ENCODE measurements around the gene CATSPER3. TPM values are rescaled to one million over a fixed set of nuclear protein-coding genes. Genes with fewer than 3 reads are reported as not detected.

Gene CATSPER3
- total RNA-seq, 1 experiment from 2014 or later: 0.37 TPM

DNA sequence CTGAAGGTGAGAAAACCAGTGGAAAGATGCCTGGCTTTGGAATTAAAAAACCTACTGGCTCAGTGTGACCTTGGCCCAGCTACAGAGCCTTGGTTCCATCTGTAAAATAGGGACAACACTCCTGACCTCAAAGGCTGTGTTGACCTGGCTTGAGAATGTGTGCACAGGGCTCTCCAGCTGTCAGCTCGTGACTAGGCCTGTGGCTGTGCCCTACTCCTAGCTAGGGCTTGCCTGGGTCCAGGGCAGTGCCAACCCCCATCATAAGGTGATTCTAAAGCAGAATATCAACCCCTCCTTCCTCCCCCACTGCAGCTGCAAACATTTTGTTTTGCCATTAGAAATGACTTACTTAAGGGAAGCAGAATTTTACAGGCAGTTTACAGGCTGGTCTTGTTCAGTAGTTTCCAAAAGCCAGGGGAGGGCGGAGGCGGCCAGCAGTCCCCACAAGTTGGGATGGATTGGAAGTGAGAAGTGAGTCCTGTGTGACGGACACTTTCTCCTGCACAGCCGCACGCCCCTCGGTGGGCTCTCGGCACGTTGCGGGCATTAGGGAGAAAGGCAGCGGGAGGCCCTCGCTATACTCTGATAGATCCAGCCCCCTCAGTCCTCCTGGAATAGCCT lies 59.0 kb downstream of the CATSPER3 start:
- ATAC-seq (no peak), DNase-seq (ENCODE audit: low spot score) (no peak)
- ChIA-PET POLR2A (no interaction called here), CTCF (interaction anchor here (0.5 to 3.6 kb wide), 5 partner anchors 110 to 191 kb away, joined by 3 to 11 read pairs (median 4); no protein-coding TSS in a partner anchor)
- H3K4me3 Mint-ChIP-seq: peak overlapping the region; percentile 54; the same call in 1 of the 2 replicates
- peaks cover 85% of the 10 kb centered on the region for H3K27me3 Mint-ChIP-seq (ENCODE audit: low read depth)
- TF ChIP-seq IRF2 (CRISPR knock-in tag; IDR thresholded peaks at IDR 0.05; ENCODE audit: borderline replicate concordance, low read depth): no peak
- TF ChIP-seq, protein P1, sequence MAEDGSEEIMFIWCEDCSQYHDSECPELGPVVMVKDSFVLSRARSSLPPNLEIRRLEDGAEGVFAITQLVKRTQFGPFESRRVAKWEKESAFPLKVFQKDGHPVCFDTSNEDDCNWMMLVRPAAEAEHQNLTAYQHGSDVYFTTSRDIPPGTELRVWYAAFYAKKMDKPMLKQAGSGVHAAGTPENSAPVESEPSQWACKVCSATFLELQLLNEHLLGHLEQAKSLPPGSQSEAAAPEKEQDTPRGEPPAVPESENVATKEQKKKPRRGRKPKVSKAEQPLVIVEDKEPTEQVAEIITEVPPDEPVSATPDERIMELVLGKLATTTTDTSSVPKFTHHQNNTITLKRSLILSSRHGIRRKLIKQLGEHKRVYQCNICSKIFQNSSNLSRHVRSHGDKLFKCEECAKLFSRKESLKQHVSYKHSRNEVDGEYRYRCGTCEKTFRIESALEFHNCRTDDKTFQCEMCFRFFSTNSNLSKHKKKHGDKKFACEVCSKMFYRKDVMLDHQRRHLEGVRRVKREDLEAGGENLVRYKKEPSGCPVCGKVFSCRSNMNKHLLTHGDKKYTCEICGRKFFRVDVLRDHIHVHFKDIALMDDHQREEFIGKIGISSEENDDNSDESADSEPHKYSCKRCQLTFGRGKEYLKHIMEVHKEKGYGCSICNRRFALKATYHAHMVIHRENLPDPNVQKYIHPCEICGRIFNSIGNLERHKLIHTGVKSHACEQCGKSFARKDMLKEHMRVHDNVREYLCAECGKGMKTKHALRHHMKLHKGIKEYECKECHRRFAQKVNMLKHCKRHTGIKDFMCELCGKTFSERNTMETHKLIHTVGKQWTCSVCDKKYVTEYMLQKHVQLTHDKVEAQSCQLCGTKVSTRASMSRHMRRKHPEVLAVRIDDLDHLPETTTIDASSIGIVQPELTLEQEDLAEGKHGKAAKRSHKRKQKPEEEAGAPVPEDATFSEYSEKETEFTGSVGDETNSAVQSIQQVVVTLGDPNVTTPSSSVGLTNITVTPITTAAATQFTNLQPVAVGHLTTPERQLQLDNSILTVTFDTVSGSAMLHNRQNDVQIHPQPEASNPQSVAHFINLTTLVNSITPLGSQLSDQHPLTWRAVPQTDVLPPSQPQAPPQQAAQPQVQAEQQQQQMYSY (CRISPR knock-in tag; IDR thresholded peaks at IDR 0.05): no peak
- no peak for TF ChIP-seq RELA (CRISPR knock-in tag; IDR thresholded peaks at IDR 0.05; ENCODE audit: borderline replicate concordance)
- TF ChIP-seq, protein P2, sequence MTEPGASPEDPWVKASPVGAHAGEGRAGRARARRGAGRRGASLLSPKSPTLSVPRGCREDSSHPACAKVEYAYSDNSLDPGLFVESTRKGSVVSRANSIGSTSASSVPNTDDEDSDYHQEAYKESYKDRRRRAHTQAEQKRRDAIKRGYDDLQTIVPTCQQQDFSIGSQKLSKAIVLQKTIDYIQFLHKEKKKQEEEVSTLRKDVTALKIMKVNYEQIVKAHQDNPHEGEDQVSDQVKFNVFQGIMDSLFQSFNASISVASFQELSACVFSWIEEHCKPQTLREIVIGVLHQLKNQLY (CRISPR knock-in tag; IDR thresholded peaks at IDR 0.05): no peak
- TF ChIP-seq TEAD1 (CRISPR knock-in tag; IDR thresholded peaks at IDR 0.05): no peak
- no peak for TF ChIP-seq ZNF416 (CRISPR knock-in tag; IDR thresholded peaks at IDR 0.05)
- no peak overlapping the region for H3K27ac Mint-ChIP-seq
- peaks cover 32% of the 10 kb centered on the region for H3K4me1 Mint-ChIP-seq
- no peaks in the 10 kb centered on the region for H3K9me3 Mint-ChIP-seq
- no peaks in the 10 kb centered on the region for H3K36me3 Mint-ChIP-seq

- Mint-ChIP-seq H3K27ac (no peak overlapping the region), H3K36me3 (no peaks in the 10 kb centered on the region), H3K9me3 (no peaks in the 10 kb centered on the region), H3K4me1 (peaks cover 38% of the 10 kb centered on the region), H3K4me3 (peak overlapping the region; percentile 54), H3K27me3 (ENCODE audit: low read depth) (peaks cover 90% of the 10 kb centered on the region)
- ATAC-seq (peak; percentile 8), DNase-seq (ENCODE audit: low spot score) (no peak)
- ChIA-PET POLR2A (no interaction called here), CTCF (interaction anchor here (0.5 to 3.6 kb wide), 4 partner anchors 110 to 164 kb away, joined by 3 to 11 read pairs (median 6); no protein-coding TSS in a partner anchor)
- TF ChIP-seq ETV6 (CRISPR knock-in tag; IDR thresholded peaks at IDR 0.05) (no peak), IRF2 (CRISPR knock-in tag; IDR thresholded peaks at IDR 0.05; ENCODE audit: borderline replicate concordance, low read depth) (no peak), NR2C2 (CRISPR knock-in tag; IDR thresholded peaks at IDR 0.05) (no peak), JAZF1 (CRISPR knock-in tag; IDR thresholded peaks at IDR 0.05) (no peak), OVOL2 (CRISPR knock-in tag; IDR thresholded peaks at IDR 0.05; ENCODE audit: borderline replicate concordance) (no peak), ZNF416 (CRISPR knock-in tag; IDR thresholded peaks at IDR 0.05) (no peak), TEAD1 (CRISPR knock-in tag; IDR thresholded peaks at IDR 0.05) (no peak), ZSCAN18 (CRISPR knock-in tag; IDR thresholded peaks at IDR 0.05) (no peak), ZNF263 (CRISPR knock-in tag; IDR thresholded peaks at IDR 0.05; ENCODE audit: low read depth) (no peak), ZNF317 (CRISPR knock-in tag; IDR thresholded peaks at IDR 0.05; ENCODE audit: borderline replicate concordance, low read depth) (no peak), FOXJ3 (CRISPR knock-in tag; IDR thresholded peaks at IDR 0.05; ENCODE audit: borderline replicate concordance) (no peak)
- TF ChIP-seq, protein P3, sequence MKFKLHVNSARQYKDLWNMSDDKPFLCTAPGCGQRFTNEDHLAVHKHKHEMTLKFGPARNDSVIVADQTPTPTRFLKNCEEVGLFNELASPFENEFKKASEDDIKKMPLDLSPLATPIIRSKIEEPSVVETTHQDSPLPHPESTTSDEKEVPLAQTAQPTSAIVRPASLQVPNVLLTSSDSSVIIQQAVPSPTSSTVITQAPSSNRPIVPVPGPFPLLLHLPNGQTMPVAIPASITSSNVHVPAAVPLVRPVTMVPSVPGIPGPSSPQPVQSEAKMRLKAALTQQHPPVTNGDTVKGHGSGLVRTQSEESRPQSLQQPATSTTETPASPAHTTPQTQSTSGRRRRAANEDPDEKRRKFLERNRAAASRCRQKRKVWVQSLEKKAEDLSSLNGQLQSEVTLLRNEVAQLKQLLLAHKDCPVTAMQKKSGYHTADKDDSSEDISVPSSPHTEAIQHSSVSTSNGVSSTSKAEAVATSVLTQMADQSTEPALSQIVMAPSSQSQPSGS (CRISPR knock-in tag; IDR thresholded peaks at IDR 0.05; ENCODE audit: borderline replicate concordance, low read depth): no peak
- TF ChIP-seq, protein P4, sequence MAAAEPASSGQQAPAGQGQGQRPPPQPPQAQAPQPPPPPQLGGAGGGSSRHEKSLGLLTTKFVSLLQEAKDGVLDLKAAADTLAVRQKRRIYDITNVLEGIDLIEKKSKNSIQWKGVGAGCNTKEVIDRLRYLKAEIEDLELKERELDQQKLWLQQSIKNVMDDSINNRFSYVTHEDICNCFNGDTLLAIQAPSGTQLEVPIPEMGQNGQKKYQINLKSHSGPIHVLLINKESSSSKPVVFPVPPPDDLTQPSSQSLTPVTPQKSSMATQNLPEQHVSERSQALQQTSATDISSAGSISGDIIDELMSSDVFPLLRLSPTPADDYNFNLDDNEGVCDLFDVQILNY (CRISPR knock-in tag; IDR thresholded peaks at IDR 0.05): no peak
- TF ChIP-seq, protein P5, sequence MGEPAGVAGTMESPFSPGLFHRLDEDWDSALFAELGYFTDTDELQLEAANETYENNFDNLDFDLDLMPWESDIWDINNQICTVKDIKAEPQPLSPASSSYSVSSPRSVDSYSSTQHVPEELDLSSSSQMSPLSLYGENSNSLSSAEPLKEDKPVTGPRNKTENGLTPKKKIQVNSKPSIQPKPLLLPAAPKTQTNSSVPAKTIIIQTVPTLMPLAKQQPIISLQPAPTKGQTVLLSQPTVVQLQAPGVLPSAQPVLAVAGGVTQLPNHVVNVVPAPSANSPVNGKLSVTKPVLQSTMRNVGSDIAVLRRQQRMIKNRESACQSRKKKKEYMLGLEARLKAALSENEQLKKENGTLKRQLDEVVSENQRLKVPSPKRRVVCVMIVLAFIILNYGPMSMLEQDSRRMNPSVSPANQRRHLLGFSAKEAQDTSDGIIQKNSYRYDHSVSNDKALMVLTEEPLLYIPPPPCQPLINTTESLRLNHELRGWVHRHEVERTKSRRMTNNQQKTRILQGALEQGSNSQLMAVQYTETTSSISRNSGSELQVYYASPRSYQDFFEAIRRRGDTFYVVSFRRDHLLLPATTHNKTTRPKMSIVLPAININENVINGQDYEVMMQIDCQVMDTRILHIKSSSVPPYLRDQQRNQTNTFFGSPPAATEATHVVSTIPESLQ (CRISPR knock-in tag; IDR thresholded peaks at IDR 0.05): no peak
- TF ChIP-seq, protein P6, sequence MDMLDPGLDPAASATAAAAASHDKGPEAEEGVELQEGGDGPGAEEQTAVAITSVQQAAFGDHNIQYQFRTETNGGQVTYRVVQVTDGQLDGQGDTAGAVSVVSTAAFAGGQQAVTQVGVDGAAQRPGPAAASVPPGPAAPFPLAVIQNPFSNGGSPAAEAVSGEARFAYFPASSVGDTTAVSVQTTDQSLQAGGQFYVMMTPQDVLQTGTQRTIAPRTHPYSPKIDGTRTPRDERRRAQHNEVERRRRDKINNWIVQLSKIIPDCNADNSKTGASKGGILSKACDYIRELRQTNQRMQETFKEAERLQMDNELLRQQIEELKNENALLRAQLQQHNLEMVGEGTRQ (CRISPR knock-in tag; IDR thresholded peaks at IDR 0.05): no peak
Observed at GRCh38 chr5:135027266-135027696, 59.6 kb downstream of the CATSPER3 start.

Data from WTC11 (cell line).